Lower leg skin (tissue), 3 donors: ENCODE results near the gene TMCO4.

Experiments used
- POLR2A ChIP-seq, 2 donors: fragments of 450-650 bp; IDR thresholded peaks; one replicate each; pipeline ENCODE4 v1.6.1; 2016 to 2017; ENCODE audit warnings: antibody characterized with exemption in 2 of 2, mild to moderate bottlenecking in 1 of 2, moderate library complexity in 1 of 2
- TF ChIP-seq, protein P1 (sequence below), 3 donors: fragments of 450-650 bp; IDR thresholded peaks; one replicate each; pipeline ENCODE4 v1.5.1; 2016; ENCODE audit warnings: antibody characterized with exemption in 3 of 3, mild to moderate bottlenecking in 3 of 3, moderate library complexity in 2 of 3

DNA sequence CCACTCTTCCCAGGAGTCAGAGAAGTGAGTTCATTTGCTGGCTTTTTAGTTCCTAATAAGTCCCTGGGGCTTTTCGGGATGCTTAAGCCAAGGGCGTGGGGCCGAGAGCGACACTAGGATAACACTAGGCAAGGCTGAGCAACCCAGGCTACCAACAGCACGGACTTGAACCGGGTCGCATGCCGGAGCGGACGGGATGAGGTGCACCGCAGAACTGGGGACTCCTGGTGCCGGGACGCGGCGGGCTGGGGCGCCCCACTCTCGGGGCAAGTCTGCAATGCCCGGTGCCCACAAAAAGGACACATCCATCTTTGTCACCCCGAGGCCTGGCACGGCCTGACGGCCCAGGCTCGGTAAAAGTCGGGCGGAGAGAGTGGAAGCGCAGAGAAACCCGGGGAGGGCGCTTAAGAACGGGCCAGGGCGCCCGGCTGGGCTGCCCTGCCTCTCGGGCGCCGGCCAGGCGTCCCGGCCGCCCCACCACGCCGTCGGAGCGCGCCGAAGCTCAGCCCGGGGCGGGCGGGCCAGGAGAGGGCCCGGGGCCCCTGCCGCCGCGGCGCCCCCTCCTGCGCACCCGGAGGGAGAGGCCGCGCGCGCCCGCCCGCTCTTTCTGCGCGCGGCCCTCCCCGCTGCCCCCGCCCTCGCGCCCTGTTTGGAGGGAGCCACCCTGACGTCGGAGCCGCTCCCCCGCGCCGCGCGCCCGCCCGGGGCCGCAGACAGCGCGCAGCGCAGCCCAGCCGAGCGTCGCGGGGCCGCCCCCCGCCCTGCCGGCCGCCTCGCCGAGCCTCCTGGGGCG lies 155.9 kb downstream of the TMCO4 start, which contains the start of gene NBL1:
- TF ChIP-seq, protein P1, sequence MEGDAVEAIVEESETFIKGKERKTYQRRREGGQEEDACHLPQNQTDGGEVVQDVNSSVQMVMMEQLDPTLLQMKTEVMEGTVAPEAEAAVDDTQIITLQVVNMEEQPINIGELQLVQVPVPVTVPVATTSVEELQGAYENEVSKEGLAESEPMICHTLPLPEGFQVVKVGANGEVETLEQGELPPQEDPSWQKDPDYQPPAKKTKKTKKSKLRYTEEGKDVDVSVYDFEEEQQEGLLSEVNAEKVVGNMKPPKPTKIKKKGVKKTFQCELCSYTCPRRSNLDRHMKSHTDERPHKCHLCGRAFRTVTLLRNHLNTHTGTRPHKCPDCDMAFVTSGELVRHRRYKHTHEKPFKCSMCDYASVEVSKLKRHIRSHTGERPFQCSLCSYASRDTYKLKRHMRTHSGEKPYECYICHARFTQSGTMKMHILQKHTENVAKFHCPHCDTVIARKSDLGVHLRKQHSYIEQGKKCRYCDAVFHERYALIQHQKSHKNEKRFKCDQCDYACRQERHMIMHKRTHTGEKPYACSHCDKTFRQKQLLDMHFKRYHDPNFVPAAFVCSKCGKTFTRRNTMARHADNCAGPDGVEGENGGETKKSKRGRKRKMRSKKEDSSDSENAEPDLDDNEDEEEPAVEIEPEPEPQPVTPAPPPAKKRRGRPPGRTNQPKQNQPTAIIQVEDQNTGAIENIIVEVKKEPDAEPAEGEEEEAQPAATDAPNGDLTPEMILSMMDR (IDR thresholded peaks at IDR 0.05), result no peak
- no peak for TF ChIP-seq POLR2A (IDR thresholded peaks at IDR 0.05)
